Panc1 (cell line): ENCODE measurements around the gene CYP2B6. TPM values are rescaled to one million over a fixed set of nuclear protein-coding genes. Genes with fewer than 3 reads are reported as not detected.

Experiments used
- ATAC-seq: fragments of 200-7000 bp; cut with Tn5 transposase; 2 replicates; pipeline ENCODE4 v1.9.1; 2020; ENCODE audit warnings: mild to moderate bottlenecking, moderate library complexity
- BruUV-seq: library from RNA; stranded (reverse); fragments of 400-500 nt; replicated peaks from 2 replicates; lab custom pipeline; 2021; lab: Mats Ljungman, UMichigan
- CTCF ChIA-PET: fragments of 300-600 bp; sonication (Branson Sonifier 250); formaldehyde crosslinking; loops from one replicate; lab custom pipeline; 2022; ENCODE audit warnings: antibody characterized with exemption; lab: Charles Lee
- POLR2A ChIA-PET: fragments of 300-600 bp; sonication (Branson Sonifier 250); formaldehyde crosslinking; loops from one replicate; lab custom pipeline; 2022; ENCODE audit warnings: antibody characterized with exemption; lab: Charles Lee
- DNase-seq: peaks from one replicate; pipeline ENCODE4 v3.0.0-alpha.2; 2010; ENCODE audit warnings: low read depth, low spot score
- H3K27ac ChIP-seq: 2 replicates; pipeline ENCODE4 v1.5.1; 2011; ENCODE audit warnings: mild to moderate bottlenecking, low read length, inconsistent platforms
- H3K27me3 ChIP-seq: fragments of 200-500 bp; sonication (Bioruptor generic); 2 replicates; pipeline ENCODE4 v1.6.0; 2014; ENCODE audit warnings: low read length, inconsistent platforms; ENCODE audit not compliant: control insufficient read depth, insufficient read depth
- H3K36me3 ChIP-seq: fragments of 200-500 bp; sonication (Bioruptor generic); 2 replicates; pipeline ENCODE4 v1.5.1; 2014; ENCODE audit warnings: inconsistent platforms, mild to moderate bottlenecking, low read length, moderate library complexity; ENCODE audit not compliant: control insufficient read depth, insufficient read depth
- H3K4me1 ChIP-seq: 2 replicates; pipeline ENCODE4 v1.5.1; 2011; ENCODE audit warnings: inconsistent platforms, mild to moderate bottlenecking, low read length, moderate library complexity; ENCODE audit not compliant: control insufficient read depth, insufficient read depth
- H3K4me3 ChIP-seq, 2 experiments: 2 replicates each; pipeline ENCODE4 v1.5.1; 2011 to 2012; ENCODE audit warnings: low read depth in 2 of 2, low read length in 2 of 2, mild to moderate bottlenecking in 2 of 2, inconsistent platforms in 1 of 2, moderate library complexity in 1 of 2
- H3K9me3 ChIP-seq: fragments of 200-500 bp; sonication (Bioruptor generic); 2 replicates; pipeline ENCODE4 v1.5.1; 2014; ENCODE audit warnings: low read depth, mild to moderate bottlenecking, inconsistent platforms, low read length, moderate library complexity; ENCODE audit not compliant: control insufficient read depth, insufficient read depth
- CTCF ChIP-seq: fragments of 450-650 bp; IDR thresholded peaks from 2 replicates; pipeline ENCODE4 v1.5.1; 2017; ENCODE audit warnings: mild to moderate bottlenecking
- POLR2AphosphoS5 ChIP-seq: IDR thresholded peaks from 2 replicates; pipeline ENCODE4 v1.6.1; 2012; ENCODE audit warnings: mild to moderate bottlenecking, low read depth, low read length, moderate library complexity
- REST ChIP-seq, 2 experiments: IDR thresholded peaks; 2 replicates each; pipeline ENCODE4 v1.6.1; 2011 to 2012; ENCODE audit warnings: low read depth in 2 of 2, control low read depth in 1 of 2, low read length in 1 of 2, mild to moderate bottlenecking in 1 of 2, moderate library complexity in 1 of 2; ENCODE audit not compliant: insufficient read depth in 1 of 2
- SIN3A ChIP-seq: IDR thresholded peaks from 2 replicates; pipeline ENCODE4 v1.6.1; 2012; ENCODE audit warnings: low read depth, mild to moderate bottlenecking, low read length, moderate library complexity, borderline replicate concordance; ENCODE audit not compliant: insufficient read depth
- TCF7L2 ChIP-seq: IDR thresholded peaks from 2 replicates; pipeline ENCODE4 v1.6.1; 2011; ENCODE audit warnings: mild to moderate bottlenecking, low read depth, low read length, inconsistent platforms
- in situ Hi-C: cut with HindIII; loops from 2 replicates; pipeline ENCODE4 v1.10.0; 2016; ENCODE audit warnings: low sequenced_read_pairs, low pct_unique_long_range_greater_than_20kb
- intact Hi-C: fragments of 100-400 bp; cut with micrococcal nuclease; formaldehyde crosslinking; loops from one replicate; pipeline ENCODE4 v1.10.0; 2022; ENCODE audit not compliant: unreplicated experiment
- total RNA-seq: library from RNA; stranded (reverse); gene quantifications from one replicate; pipeline ENCODE4 v1.2.1, GENCODE V29; 2021; ENCODE audit not compliant: unreplicated experiment

CYP2B6 gene
- total RNA-seq, 1 experiment from 2014 or later = 0.26 TPM

- Histone ChIP-seq H3K4me1 (no peaks in the 10 kb centered on the region), H3K27me3 (no peaks in the 10 kb centered on the region), H3K36me3 (no peaks in the 10 kb centered on the region), H3K9me3 (no peaks in the 10 kb centered on the region), H3K4me3 (no peak overlapping the region), H3K27ac (no peak overlapping the region)
- TF ChIP-seq TCF7L2 = no peak
- TF ChIP-seq SIN3A = no peak
- TF ChIP-seq POLR2AphosphoS5 = no peak
- no peak for TF ChIP-seq REST (IDR thresholded peaks at IDR 0.05; ENCODE audit: insufficient read depth in 1 of 2, low read depth in 2 of 2, low read length in 1 of 2)
- no peak for TF ChIP-seq CTCF
- no TSS peak for BruUV-seq
- CTCF ChIA-PET = no interaction called here
- ATAC-seq (no peak), DNase-seq (no peak)
- in situ Hi-C loops (no loop called here), intact Hi-C loops (no loop called here)
- POLR2A ChIA-PET = no interaction called here
Observed at GRCh38 chr19:41018736-41019290, 27.7 kb downstream of the CYP2B6 start.

- ChIA-PET POLR2A (no interaction called here), CTCF (no interaction called here)
- DNase-seq = no peak
- no TSS peak for BruUV-seq
- Histone ChIP-seq H3K27me3 (no peaks in the 10 kb centered on the region), H3K4me3 (no peak overlapping the region), H3K27ac (no peak overlapping the region), H3K4me1 (no peaks in the 10 kb centered on the region), H3K36me3 (no peaks in the 10 kb centered on the region), H3K9me3 (no peaks in the 10 kb centered on the region)
- no peak for ATAC-seq
- intact Hi-C loops (no loop called here), in situ Hi-C loops (no loop called here)
- TF ChIP-seq POLR2AphosphoS5 (no peak), SIN3A (no peak), CTCF (no peak), TCF7L2 (no peak), REST (IDR thresholded peaks at IDR 0.05; ENCODE audit: insufficient read depth in 1 of 2, low read depth in 2 of 2, low read length in 1 of 2) (no peak)
Observed at GRCh38 chr19:41019346-41019745, 28.3 kb downstream of the CYP2B6 start.
